Cardiac fibroblast (primary cell): Measurements from ENCODE around the gene ARHGAP21.

Source experiments
- DNase-seq, 2 donors: peaks; one replicate each; pipeline versions ENCODE4 v3.0.0 to v3.0.0-alpha.2; 2010; ENCODE audit warnings: low read depth in 2 of 2
- H3K4me3 ChIP-seq, 2 donors: replicated peaks in 1 of 2; 1 replicate in 1 of 2; 2 replicates in 1 of 2; pipeline ENCODE4 v1.5.1; 2011; ENCODE audit warnings: low read depth in 2 of 2, low read length in 2 of 2, mild to moderate bottlenecking in 2 of 2, moderate library complexity in 1 of 2
- TF ChIP-seq, protein P1 (sequence below): IDR thresholded peaks from one replicate; pipeline ENCODE4 v1.5.1; 2011; ENCODE audit warnings: low read depth, mild to moderate bottlenecking, low read length, inconsistent platforms

Gene ARHGAP21

DNA sequence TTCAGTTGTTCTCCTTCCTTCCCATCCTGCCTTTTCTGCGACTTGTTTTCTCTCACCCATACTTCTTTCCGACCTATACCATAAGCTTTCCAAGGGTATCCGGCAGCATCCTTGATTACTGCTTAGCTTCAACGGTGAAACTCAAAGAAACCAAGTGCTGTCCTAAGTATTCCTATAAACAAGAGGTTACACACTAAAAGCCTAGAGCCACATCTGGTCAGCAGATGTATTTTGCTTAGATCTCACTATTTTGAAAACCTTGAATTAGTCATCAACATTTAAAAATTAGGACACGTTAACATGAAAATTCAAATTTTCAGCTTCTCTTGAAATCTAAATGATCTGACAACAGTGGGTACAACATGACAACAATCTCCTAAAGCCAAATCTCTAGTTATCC is 20.0 kb downstream of the ARHGAP21 start:
- peak in 1 of 2 donors; percentile 77 for DNase-seq
- TF ChIP-seq, protein P1, sequence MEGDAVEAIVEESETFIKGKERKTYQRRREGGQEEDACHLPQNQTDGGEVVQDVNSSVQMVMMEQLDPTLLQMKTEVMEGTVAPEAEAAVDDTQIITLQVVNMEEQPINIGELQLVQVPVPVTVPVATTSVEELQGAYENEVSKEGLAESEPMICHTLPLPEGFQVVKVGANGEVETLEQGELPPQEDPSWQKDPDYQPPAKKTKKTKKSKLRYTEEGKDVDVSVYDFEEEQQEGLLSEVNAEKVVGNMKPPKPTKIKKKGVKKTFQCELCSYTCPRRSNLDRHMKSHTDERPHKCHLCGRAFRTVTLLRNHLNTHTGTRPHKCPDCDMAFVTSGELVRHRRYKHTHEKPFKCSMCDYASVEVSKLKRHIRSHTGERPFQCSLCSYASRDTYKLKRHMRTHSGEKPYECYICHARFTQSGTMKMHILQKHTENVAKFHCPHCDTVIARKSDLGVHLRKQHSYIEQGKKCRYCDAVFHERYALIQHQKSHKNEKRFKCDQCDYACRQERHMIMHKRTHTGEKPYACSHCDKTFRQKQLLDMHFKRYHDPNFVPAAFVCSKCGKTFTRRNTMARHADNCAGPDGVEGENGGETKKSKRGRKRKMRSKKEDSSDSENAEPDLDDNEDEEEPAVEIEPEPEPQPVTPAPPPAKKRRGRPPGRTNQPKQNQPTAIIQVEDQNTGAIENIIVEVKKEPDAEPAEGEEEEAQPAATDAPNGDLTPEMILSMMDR: no peak
- no peak overlapping the region for H3K4me3 ChIP-seq

DNA sequence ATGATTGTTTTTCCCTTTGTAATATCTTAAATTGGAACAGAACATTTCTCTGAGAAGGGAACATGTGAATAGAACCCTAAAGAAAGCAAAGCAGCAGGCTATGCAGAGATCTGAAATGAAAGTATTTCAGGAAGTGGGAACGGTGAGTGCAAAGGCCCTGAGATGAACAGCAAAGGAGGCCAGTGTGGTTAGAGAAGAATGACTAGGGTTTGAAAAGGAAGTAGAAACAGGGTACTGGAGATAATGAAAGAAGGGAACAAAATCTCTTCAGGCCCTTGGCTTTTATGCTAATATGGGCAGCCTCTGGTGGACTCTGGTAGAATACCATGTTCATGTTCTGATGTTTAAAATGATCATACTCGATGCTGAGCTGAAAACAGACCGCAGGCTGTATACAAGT is 22.2 kb downstream of the ARHGAP21 start:
- TF ChIP-seq, protein P1: no peak
- peak in 1 of 2 donors; percentile 32 for DNase-seq
- H3K4me3 ChIP-seq: no peak overlapping the region

DNA sequence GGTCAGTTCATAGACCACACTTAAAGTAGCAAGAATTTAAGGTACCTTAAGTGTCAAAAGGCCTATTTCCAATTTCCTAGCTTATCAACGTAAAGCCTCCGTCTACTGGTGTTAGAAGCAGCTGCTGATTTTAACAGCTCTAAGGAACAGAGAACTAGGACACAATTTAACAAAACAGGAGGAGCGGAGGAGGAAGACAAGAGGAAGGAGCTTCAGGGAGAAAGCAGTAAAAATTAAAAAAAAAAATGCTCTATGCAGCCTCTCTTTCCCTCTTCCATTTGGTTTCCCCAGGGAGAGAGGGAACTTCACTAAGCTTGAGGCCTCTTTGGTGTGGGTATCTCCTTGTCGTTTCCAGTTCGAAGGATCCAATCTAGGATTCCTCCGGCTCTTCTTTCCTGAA is 22.7 kb downstream of the ARHGAP21 start:
- TF ChIP-seq, protein P1: no peak
- H3K4me3 ChIP-seq: no peak overlapping the region
- DNase-seq: no peak

DNA sequence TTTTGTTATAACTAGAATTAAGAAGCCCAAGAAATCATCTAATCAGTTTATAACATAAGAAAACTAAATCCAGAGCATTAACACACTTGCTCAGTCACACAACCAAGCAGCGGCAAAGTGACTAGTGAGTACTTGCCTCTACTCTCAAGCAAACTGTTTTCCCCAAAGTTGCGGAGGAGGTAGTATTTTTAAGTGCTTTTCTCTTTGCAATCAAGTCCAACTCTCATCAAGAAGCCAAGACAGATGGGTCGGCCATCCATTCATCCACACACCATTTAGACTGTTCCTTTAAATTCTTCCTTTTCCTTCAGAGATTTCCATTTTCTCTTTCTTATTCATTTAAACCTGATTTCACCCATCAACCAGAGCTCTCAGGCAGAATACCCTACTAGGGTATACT is 25.4 kb downstream of the ARHGAP21 start:
- no peak for DNase-seq
- TF ChIP-seq, protein P1: no peak
- no peak overlapping the region for H3K4me3 ChIP-seq

DNA sequence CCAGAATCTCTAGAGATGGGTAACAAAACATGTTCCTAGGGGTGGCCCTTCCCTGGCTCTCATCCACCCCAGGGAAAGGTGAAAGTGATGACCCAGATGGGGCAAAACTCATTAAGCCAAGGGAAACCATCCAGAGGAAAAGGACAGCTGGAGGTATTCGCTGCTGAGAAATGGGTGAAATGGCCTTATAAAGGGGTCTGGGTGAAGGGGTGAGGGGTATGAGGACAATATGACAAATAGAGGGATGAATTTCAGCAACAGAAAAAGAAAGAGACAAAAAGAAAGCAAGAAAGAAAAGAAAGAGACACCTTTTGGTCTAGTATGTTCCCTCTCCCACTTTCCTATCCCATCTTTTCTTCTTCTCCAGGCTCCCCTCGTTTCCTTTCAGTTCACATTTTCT is 26.6 kb downstream of the ARHGAP21 start:
- no peak overlapping the region for H3K4me3 ChIP-seq
- DNase-seq: no peak
- TF ChIP-seq, protein P1: no peak

DNA sequence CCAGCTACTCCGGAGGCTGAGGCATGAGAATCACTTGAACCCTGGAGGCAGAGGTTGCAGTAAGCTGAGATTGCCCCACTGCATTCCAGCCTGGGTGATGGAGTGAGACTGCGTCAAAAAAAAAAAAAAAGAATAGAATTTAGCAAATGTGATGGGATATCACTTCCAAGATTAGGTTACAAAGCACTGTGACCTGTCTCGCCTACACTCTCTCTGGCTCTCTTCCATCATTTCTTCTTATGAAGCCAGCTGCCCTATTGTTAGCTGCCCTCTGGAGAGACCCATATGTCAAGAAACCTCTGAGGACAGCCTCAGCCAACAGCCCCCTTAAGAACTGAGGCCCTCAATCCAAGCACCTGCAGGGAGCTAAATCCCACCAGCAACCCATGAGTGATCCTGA is 28.2 kb downstream of the ARHGAP21 start:
- H3K4me3 ChIP-seq: no peak overlapping the region
- TF ChIP-seq, protein P1: no peak
- peak in 1 of 2 donors; percentile 48 for DNase-seq

DNA sequence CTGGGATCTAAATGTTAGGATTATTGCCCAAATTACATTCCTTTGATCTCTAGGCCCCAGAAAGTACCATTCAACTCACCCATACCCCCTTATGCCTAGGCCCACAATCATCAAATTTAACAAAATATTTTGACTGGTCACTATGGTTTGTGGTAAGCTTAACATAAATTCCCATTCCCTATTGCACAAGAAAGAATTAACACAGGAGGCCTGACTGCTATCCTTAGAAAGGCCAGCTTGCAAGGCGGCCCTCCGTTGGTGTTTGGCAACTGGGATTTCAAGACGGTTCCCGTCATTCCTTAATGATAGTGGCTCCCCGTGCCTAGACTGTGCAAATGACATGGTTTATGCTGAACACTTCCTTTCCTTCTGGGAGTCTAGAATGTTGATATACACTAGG is 29.6 kb downstream of the ARHGAP21 start:
- TF ChIP-seq, protein P1: no peak
- peak in 1 of 2 donors; percentile 41 for DNase-seq
- H3K4me3 ChIP-seq: no peak overlapping the region
